ENCODE measurements around the gene TMEM220. TPM values are rescaled to one million over a fixed set of nuclear protein-coding genes. Genes with fewer than 3 reads are reported as not detected.

The TMEM220 gene
- total RNA-seq, 1 donor: 3.3 TPM

- Histone ChIP-seq H3K36me3 (ENCODE audit: insufficient read depth, low read length) (no peaks in the 10 kb centered on the region), H3K4me3 (ENCODE audit: insufficient read depth, low read length) (no peak overlapping the region), H3K4me1 (ENCODE audit: insufficient read depth, low read length) (no peaks in the 10 kb centered on the region), H4K20me1 (ENCODE audit: insufficient read depth, low read length) (no peaks in the 10 kb centered on the region), H2AFZ (ENCODE audit: low read length) (no peak overlapping the region), H3K27ac (ENCODE audit: low read depth, low read length) (no peak overlapping the region), H3K9me3 (ENCODE audit: low read depth, low read length) (no peaks in the 10 kb centered on the region), H3K4me2 (ENCODE audit: insufficient read depth, low read length) (no peak overlapping the region), H3K79me2 (ENCODE audit: insufficient read depth, low read length) (no peaks in the 10 kb centered on the region), H3K27me3 (ENCODE audit: insufficient read depth, low read length) (no peaks in the 10 kb centered on the region)
- no peak for DNase-seq (ENCODE audit: insufficient read length, low spot score, missing footprints)
- no peak for TF ChIP-seq CTCF (IDR thresholded peaks at IDR 0.05; ENCODE audit: extremely low read depth, low read depth, low read length)
Measured at GRCh38 chr17:10767232-10767631, 37.4 kb upstream of the TMEM220 start.

GRCh38 chr17:10762037-10762436 lies 32.2 kb upstream of the TMEM220 start:
- no peak for TF ChIP-seq CTCF (IDR thresholded peaks at IDR 0.05; ENCODE audit: extremely low read depth, low read depth, low read length)
- no peaks in the 10 kb centered on the region for H3K27me3 ChIP-seq (ENCODE audit: insufficient read depth, low read length)

GRCh38 chr17:10761281-10761680 lies 31.5 kb upstream of the TMEM220 start:
- no peaks in the 10 kb centered on the region for H3K4me1 ChIP-seq (ENCODE audit: insufficient read depth, low read length)
- TF ChIP-seq CTCF (IDR thresholded peaks at IDR 0.05; ENCODE audit: extremely low read depth, low read depth, low read length): no peak
- H2AFZ ChIP-seq (ENCODE audit: low read length): no peak overlapping the region
- no peaks in the 10 kb centered on the region for H3K9me3 ChIP-seq (ENCODE audit: low read depth, low read length)
- H3K27ac ChIP-seq (ENCODE audit: low read depth, low read length): no peak overlapping the region
- H4K20me1 ChIP-seq (ENCODE audit: insufficient read depth, low read length): no peaks in the 10 kb centered on the region
- H3K36me3 ChIP-seq (ENCODE audit: insufficient read depth, low read length): no peaks in the 10 kb centered on the region
- no peak overlapping the region for H3K4me3 ChIP-seq (ENCODE audit: insufficient read depth, low read length)
- no peak overlapping the region for H3K4me2 ChIP-seq (ENCODE audit: insufficient read depth, low read length)
- no peaks in the 10 kb centered on the region for H3K79me2 ChIP-seq (ENCODE audit: insufficient read depth, low read length)
- H3K27me3 ChIP-seq (ENCODE audit: insufficient read depth, low read length): no peaks in the 10 kb centered on the region
- peak; percentile 80 for DNase-seq (ENCODE audit: insufficient read length, low spot score, missing footprints)

More at GRCh38 chr17:10762037-10762436, 32.2 kb upstream of the TMEM220 start:
- H2AFZ ChIP-seq (ENCODE audit: low read length): no peak overlapping the region
- no peaks in the 10 kb centered on the region for H3K36me3 ChIP-seq (ENCODE audit: insufficient read depth, low read length)
- no peak overlapping the region for H3K4me2 ChIP-seq (ENCODE audit: insufficient read depth, low read length)
- H3K79me2 ChIP-seq (ENCODE audit: insufficient read depth, low read length): no peaks in the 10 kb centered on the region
- H4K20me1 ChIP-seq (ENCODE audit: insufficient read depth, low read length): no peaks in the 10 kb centered on the region
- H3K9me3 ChIP-seq (ENCODE audit: low read depth, low read length): no peaks in the 10 kb centered on the region
- DNase-seq (ENCODE audit: insufficient read length, low spot score, missing footprints): no peak
- H3K4me3 ChIP-seq (ENCODE audit: insufficient read depth, low read length): no peak overlapping the region
- H3K27ac ChIP-seq (ENCODE audit: low read depth, low read length): no peak overlapping the region
- H3K4me1 ChIP-seq (ENCODE audit: insufficient read depth, low read length): no peaks in the 10 kb centered on the region

DNA sequence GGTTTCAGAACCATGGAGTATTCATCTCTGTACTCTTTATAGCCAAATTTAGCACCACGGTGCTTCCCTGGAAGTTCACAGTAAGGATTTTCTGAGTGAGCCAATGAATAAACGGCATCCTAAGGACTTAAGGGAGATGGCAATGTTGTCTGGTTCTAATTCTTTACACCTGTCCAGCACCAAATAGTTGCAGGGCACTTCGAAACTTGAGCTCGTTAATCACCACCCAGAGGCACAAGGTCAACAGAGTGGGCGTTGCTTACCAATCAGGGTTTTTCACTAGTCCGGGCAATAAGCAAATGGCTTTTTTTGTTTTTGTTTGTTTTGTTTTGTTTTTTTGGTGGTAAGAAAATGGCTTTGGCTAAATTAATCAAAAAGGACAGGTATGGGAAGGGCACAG lies 28.2 kb upstream of the TMEM220 start:
- no peak for TF ChIP-seq CTCF (IDR thresholded peaks at IDR 0.05; ENCODE audit: extremely low read depth, low read depth, low read length)
- no peaks in the 10 kb centered on the region for H3K4me1 ChIP-seq (ENCODE audit: insufficient read depth, low read length)
- no peaks in the 10 kb centered on the region for H3K36me3 ChIP-seq (ENCODE audit: insufficient read depth, low read length)
- H4K20me1 ChIP-seq (ENCODE audit: insufficient read depth, low read length): no peaks in the 10 kb centered on the region
- no peak for DNase-seq (ENCODE audit: insufficient read length, low spot score, missing footprints)
- H3K27ac ChIP-seq (ENCODE audit: low read depth, low read length): no peak overlapping the region
- H3K9me3 ChIP-seq (ENCODE audit: low read depth, low read length): no peaks in the 10 kb centered on the region
- H2AFZ ChIP-seq (ENCODE audit: low read length): no peak overlapping the region
- no peaks in the 10 kb centered on the region for H3K27me3 ChIP-seq (ENCODE audit: insufficient read depth, low read length)
- no peak overlapping the region for H3K4me2 ChIP-seq (ENCODE audit: insufficient read depth, low read length)
- H3K4me3 ChIP-seq (ENCODE audit: insufficient read depth, low read length): no peak overlapping the region
- H3K79me2 ChIP-seq (ENCODE audit: insufficient read depth, low read length): no peaks in the 10 kb centered on the region
